ENCODE results near the gene TRPC4.

DNA sequence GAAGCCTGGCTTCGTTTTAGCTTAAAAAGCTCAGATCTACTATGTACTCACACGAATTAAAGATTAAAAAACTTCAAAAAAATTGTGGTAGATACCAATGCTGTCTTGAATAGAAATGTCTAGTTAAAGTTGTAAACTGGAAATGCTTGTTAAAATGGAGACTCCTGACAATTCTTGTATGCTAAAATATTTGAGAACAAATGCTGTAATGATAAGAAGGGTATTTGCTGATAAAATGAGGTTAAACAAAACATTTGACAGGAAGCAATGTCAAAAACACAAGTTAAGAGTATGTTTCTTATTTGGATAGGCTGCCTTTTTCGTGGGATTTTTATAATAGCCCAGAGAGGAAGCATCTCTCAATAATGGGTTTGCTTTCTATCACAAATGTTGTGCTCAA, 223.0 kb downstream of the TRPC4 start:
- TF ChIP-seq, protein P1, sequence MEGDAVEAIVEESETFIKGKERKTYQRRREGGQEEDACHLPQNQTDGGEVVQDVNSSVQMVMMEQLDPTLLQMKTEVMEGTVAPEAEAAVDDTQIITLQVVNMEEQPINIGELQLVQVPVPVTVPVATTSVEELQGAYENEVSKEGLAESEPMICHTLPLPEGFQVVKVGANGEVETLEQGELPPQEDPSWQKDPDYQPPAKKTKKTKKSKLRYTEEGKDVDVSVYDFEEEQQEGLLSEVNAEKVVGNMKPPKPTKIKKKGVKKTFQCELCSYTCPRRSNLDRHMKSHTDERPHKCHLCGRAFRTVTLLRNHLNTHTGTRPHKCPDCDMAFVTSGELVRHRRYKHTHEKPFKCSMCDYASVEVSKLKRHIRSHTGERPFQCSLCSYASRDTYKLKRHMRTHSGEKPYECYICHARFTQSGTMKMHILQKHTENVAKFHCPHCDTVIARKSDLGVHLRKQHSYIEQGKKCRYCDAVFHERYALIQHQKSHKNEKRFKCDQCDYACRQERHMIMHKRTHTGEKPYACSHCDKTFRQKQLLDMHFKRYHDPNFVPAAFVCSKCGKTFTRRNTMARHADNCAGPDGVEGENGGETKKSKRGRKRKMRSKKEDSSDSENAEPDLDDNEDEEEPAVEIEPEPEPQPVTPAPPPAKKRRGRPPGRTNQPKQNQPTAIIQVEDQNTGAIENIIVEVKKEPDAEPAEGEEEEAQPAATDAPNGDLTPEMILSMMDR (IDR thresholded peaks at IDR 0.05): no peak
- TF ChIP-seq POLR2A (IDR thresholded peaks at IDR 0.05) (no peak), EP300 (IDR thresholded peaks at IDR 0.05; ENCODE audit: low read depth) (no peak), POLR2AphosphoS5 (IDR thresholded peaks at IDR 0.05) (no peak)

Measured in transverse colon (tissue), 4 donors.